Measurements from ENCODE around the gene MT1HL1. TPM values are rescaled to one million over a fixed set of nuclear protein-coding genes. Genes with fewer than 3 reads are reported as not detected.

MT1HL1 gene
- polyA plus RNA-seq, result not detected

DNA sequence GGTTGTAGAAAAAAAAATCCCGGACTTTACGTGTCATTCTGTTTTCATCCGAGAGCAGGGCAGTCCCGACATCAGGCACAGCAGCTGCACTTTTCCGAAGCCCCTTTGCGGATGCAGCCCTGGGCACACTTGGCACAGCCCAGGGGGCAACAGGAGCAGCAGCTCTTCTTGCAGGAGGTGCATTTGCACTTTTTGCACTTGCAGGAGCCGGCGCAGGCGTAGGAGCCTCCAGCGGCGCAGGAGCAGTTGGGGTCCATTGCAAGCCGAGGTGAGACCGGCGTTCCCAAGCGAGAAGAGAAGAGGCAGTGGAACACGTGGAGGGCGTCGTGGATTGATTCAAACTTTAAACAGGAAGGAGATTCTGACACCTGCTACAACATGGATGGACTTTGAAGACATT is at the start of gene MT1HL1:
TSS of gene MT1HL1 (minus strand) at position 326 of the 400 bp plus-strand sequence. CDS start at position 257, 69 bp downstream.
- no peak within 1 kb of the TSS for H3K27ac ChIP-seq (ENCODE audit: low read depth, low read length)
- 86 to 94% (median 86%) methylated on average over 18 of the region's 18 CpGs for WGBS, 3 donors

DNA sequence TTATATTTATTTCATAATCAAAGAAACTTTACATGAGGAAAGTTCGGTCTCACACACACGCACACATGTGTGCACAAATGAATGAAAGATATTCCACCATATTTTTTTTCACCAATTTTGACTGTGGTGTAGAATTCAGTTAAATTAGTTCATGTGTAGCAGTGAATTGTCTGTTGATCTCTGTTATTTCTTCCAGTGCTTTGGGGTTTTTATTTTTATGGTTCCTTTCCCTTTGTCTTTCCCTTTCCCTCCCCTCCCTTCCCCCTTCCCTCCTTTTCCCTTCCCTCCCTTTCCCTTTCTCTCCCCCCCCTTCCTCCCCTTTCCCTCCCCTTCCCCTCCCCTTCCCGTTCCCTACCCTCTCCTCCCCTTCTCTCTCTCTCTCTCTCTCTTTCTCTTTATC is 46.7 kb upstream of the MT1HL1 start:
- 64 to 78% (median 77%) methylated on average over 3 of the region's 3 CpGs for WGBS, 3 donors
- no peak overlapping the region for H3K27ac ChIP-seq (ENCODE audit: low read depth, low read length)

DNA sequence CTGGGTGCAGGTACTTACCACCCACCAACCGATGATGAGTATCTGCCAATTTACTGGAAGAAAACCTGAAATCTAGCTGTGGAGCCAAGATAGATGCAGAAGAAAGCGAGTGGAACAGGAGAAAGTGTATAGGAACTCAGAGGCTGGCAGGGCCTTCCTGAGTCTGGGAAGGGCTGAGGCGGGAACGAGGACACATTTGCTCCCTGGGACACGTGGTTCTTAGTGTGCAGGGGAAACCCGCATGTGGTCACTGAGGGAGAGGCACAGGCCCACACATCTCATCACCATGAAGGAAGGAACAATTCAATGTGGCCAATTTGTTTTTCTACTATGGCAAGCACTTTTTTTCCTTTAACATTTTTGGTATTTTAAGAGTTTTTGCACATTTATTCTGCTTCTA is 45.9 kb upstream of the MT1HL1 start:
- no peak overlapping the region for H3K27ac ChIP-seq (ENCODE audit: low read depth, low read length)
- WGBS, 3 donors, result 78 to 87% (median 79%) methylated on average over 6 of the region's 6 CpGs

DNA sequence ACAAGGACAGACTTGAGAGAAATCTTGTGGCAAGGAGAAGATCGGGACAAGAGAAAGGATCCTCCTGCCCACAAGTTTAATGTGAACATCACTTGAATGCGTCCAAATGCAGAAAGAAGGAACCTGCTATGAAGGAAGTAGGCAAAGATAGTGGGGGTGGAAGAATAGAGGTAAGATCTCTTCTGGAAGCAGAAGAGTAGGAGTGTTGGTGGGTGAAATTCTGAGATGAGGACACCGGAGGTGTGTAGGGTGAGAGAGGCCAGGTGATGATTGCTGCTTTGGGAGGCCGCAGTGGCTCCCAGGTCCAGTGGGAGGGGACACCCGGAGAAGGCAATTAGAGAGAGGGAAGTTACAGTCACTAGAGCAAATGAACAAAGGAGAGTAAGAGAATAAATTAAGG is 44.6 kb upstream of the MT1HL1 start:
- no peak overlapping the region for H3K27ac ChIP-seq (ENCODE audit: low read depth, low read length)
- 87 to 93% (median 89%) methylated on average over 5 of the region's 5 CpGs for WGBS, 3 donors

DNA sequence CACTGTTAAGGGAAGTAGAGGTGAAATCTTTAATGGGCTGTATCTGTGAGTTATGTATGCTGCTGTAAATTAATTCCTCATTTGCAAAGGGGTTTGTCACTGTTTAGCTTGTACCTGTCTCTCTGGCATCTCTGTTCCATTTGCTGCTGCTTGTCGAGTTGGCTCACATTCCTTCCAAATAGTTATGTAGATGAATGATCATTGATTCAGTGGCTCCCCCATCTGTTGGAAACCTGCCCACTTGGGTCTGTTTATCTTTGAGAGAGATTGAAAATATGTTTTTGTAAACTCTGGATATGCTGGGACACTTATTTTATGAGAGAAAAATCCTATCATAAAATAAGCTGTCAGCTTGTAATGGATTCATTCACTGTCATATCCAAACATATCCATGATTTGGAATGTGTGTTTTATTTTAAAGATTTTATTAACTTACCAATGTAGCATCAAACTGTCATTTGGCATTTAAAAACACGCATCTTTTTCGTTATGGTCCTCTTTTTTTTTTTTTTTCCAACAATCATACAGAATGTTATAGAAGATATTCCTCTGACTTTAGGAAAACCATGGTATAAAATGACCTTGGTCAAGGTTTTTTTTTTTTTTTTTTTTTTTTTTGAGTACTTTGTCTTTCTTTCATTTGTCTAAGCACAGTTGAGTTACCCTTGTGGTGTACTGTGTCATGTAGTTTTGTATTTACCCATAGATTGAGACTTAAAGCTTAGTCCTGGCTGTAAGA is 41.2 kb upstream of the MT1HL1 start:
- no peak overlapping the region for H3K27ac ChIP-seq (ENCODE audit: low read depth, low read length)
- 27 to 46% (median 45%) methylated on average over 3 of the region's 3 CpGs for WGBS, 3 donors

DNA sequence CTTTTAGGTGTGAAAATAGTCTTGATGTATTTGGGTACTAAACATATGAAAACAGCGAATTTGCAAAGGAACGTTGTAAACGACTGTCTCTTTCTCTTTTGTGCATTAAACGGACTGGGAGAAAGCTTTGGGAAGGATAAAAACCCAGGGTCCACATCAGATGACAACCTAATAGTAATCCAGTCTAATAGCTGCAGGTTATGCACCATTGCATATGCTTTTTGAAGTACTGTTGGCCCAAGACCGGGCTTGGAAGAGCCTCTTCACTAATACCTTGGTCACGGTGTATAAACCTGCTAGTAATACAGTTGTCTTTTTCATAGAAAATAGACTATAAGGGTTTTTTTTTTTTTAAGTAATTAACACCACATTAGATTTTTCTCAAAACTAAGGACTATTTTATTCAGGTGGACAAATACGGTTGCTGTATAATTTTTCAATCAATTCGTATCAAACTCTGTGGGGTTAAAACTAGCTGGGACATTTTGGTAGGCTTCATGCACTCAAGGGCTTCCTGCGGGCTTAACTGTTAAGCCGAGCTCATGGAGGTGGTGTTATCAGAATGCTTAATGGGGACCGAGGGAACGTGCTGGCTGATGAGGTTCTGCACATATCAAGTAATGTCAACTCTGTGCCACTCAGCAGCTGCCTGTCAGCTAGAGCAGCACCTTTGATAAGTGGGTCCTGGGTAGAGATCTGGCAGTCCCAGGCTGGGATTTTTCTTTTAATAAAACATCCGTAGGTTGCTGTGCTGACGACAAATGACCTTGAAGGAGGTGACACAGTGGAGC is 39.8 kb upstream of the MT1HL1 start:
- no peak overlapping the region for H3K27ac ChIP-seq (ENCODE audit: low read depth, low read length)
- WGBS, 3 donors, result 16 to 32% (median 32%) methylated on average over 14 of the region's 14 CpGs

DNA sequence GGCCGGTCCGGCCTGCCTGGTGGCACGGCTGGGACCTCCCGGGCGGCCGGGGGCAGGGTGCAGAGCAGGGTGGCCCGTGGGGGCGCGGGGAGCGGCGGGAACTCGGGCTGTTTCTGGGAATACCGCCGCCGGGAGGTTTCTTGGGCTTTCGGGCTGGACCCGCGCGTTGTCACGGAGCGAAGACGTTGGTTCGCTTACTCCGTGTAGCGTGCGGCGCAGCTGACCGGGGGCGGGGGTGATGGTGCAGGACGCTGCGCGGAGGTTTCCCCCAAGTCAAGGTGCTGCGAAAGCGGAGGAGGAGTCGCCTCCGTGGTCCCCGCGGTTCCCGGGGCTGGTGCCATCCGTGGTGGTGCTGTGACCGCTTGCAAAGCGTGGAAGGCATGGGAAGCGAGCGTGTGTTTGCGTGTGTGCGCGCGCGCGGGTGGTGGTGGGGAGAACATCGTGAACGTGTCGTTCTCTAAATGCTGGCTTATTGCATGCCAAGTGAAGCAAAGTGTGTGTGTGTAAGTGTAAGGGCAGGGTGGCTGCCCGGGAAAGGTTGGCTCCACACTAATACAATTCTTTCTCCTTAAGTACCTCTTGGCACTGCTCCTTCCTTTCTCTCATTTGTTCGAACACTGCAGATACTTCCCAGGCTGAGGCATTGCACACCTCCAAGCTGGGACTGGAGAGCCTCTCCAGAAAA is 38.8 kb upstream of the MT1HL1 start:
- no peak overlapping the region for H3K27ac ChIP-seq (ENCODE audit: low read depth, low read length)
- 2 to 3% (median 2%) methylated on average over 54 to 55 of the region's 55 CpGs for WGBS, 3 donors

DNA sequence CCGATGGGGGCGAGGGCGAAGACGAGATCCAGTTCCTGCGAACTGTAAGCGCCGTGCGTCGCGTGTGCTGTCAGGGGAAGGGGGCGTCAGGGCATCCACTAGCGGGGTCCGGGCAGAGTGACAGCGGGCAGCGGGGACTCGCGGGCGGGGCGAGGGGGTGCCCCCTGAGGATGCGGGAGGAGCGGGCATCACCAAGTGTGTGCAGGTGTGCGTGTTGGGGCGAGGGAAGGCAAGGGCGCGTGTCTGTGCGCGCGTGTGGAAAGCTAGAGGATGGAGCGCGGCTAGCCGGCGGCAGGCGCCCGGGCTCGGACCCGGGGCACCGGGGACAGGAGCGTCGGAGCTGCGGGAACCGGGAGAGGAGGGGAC is 38.3 kb upstream of the MT1HL1 start:
- H3K27ac ChIP-seq (ENCODE audit: low read depth, low read length), result no peak overlapping the region
- 0 to 2% (median 1%) methylated on average over 39 to 41 of the region's 41 CpGs for WGBS, 3 donors

DNA sequence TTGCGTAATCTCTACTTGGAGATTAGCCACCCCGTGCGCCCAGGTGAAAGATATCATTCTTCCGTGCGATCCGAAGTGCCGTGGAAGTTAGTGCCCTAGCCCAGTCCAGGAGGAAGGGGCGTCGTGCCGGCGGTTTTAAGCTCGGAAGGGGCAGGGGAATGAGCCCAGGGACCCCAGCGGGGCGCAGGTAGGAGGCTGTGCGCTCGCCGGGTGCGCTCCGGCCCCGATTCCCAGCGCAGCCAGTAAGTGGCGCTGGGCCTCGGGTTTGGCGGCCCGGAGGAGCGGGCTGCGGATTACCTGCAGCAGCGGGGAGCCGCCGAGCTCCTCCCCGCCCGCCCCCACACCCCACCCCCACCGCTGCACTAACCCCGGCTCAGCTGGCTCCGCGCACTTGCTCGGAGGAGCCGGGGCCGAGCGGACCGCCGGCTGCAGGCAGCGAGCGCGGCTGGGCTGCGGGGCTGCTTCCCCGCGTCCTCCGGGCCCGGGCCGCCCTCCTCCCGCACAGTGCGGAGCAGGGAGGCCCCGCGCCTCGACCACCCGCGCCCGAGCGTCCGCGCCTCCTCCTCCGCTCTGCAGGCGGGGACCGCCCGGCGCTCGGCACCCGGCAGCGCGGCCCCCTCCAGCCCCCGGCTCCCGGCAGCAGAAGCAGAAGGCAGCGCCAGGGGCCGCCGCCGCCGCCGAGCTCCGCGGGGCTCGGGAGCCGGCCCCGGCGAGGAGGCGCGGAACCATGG is 37.7 kb upstream of the MT1HL1 start, which contains the start of gene RYR2:
TSS of gene RYR2 (plus strand) at position 390 of the 731 bp plus-strand sequence. CDS start at position 728, 338 bp downstream.
- 2 to 4% (median 3%) methylated on average over 38 to 87 of the region's 87 CpGs for WGBS, 3 donors
- no peak within 1 kb of the TSS for H3K27ac ChIP-seq (ENCODE audit: low read depth, low read length)

DNA sequence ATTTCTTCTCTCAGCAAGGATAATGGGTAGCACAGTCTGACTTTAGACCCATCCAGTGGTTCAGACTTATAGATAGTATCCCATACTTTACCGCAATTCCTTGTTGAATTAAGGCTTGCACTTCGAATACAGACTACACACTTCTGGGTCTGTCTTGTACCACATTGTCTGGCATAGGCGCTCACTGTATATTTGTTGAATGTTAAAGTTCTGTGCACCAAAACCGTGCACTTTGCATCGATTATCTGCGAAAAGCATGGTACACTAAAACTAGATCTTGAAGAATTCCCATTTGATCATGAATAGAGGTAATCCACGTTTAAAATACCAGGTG is 37.2 kb upstream of the MT1HL1 start:
- 7 to 20% (median 12%) methylated on average over 7 of the region's 7 CpGs for WGBS, 3 donors
- no peak overlapping the region for H3K27ac ChIP-seq (ENCODE audit: low read depth, low read length)

DNA sequence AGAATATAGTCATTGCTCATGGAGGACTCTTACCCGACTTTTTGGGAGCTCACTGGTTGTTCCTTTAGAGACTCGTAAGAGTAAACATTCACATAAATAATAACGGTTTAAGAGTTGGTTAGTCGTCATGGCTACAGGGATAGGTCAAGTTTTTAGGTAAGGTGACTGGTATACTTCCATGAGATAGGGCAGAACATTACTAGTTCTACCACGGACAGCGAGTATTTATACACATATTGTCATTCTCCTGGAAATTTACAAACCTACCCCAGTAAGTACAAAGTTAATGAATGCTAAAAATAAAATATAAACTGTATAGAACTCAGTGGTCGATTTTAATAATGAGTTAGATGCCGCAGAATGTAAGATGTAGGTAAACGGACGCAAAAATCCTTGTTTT is 36.6 kb upstream of the MT1HL1 start:
- WGBS, 3 donors, result 64 to 73% (median 67%) methylated on average over 10 of the region's 10 CpGs
- H3K27ac ChIP-seq (ENCODE audit: low read depth, low read length), result no peak overlapping the region

DNA sequence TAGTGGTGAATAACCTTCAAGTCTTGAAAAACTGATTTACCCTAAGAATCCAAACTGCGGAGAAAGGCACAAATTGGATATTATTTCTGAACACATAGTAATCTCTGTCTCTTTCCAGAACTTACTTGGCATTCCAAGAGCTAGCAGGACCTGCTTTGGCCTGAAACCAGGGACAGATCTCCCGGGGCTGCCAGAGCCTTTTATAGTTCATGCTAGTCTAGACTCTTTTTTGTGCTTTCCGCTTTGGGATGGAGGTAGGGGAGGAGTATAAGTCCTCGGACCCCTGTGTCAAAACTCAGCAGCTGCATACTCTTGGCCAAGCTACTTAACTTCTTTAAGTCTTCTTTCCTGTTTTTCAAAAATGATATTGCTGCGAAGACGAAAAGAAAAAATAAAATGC is 34.0 kb upstream of the MT1HL1 start:
- 84 to 85% (median 85%) methylated on average over 6 of the region's 6 CpGs for WGBS, 3 donors
- H3K27ac ChIP-seq (ENCODE audit: low read depth, low read length), result no peak overlapping the region

DNA sequence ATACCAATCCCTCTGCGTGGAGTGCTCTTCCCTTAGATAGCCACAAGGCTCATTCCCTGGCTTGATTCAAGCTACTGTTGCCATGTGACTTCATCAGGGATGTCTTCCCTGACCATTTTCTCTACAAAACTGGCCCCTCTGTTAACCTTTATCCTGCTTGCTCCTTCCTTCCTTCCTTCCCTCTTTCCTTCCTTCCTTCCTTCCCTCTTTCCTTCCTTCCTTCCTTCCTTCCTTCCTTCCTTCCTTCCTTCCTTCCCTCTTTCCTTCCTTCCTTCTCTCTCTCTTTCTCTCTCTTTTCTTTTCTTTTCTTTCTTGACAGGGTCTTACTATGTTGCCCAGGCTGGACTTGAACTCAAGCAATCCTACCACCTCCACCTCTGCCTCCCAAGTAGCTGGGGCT is 31.5 kb upstream of the MT1HL1 start:
- H3K27ac ChIP-seq (ENCODE audit: low read depth, low read length), result no peak overlapping the region
- 88 to 92% (median 88%) methylated on average over 1 of the region's 1 CpG for WGBS, 3 donors

DNA sequence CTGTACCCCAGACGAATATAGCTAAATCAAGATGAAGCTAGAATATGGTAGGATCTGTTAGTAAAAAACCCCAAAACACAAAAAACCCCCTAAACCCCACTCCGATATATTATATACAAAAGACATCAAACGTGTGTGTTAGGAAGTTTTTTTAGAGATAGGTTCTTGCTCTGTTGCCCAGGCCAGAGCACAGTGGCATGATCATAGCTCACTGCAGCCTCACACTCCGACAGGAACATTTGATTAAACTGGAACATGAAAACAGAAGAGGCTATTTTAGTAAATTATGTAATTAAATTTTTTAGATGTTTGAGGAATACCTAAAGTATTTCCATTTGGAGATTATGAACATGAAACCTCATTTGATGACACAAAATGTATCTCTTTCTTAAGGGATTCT is 29.6 kb upstream of the MT1HL1 start:
- H3K27ac ChIP-seq (ENCODE audit: low read depth, low read length), result no peak overlapping the region
- WGBS, 3 donors, result 62 to 81% (median 62%) methylated on average over 4 of the region's 4 CpGs

DNA sequence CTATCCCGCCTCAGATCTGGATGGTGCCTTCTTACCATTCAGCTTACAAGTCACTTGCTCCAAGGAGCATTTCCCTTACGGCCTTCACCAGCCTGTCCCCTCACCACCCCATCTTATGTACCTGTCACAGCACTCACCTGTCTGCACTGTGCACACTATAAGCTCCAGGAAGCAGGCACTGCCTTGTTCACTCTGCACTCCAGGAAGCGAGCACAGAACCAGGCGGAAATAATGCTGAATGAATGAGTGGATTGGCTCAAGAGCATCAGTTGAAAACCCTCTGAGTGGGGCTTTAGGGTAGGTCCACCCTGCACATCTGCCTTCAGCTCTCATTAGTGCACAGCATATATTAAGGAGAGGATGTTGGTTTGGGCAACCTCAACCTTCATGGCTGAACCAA is 28.8 kb upstream of the MT1HL1 start:
- WGBS, 3 donors, result 90 to 93% (median 92%) methylated on average over 4 of the region's 4 CpGs
- H3K27ac ChIP-seq (ENCODE audit: low read depth, low read length), result no peak overlapping the region

DNA sequence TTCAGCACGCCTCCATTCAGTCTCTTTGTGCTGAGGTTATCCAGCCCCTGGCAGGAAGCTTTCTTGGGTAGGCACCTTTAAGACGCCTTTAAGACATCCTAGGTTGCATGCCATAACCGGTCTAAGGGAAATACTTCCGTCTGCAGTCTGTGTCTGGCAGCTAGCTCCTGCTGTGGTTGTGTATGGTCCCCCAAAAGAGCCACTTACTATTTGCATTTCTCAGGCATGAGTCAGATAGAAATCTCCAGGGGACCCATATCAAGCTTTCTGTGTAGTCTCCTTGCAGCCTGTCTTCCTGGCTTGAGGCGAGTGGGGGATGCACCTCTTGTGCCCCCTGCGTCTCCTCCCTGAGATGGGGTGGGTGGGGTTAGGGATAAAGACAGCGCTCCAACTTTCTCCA is 27.8 kb upstream of the MT1HL1 start:
- no peak overlapping the region for H3K27ac ChIP-seq (ENCODE audit: low read depth, low read length)
- 29 to 37% (median 33%) methylated on average over 7 of the region's 7 CpGs for WGBS, 3 donors

DNA sequence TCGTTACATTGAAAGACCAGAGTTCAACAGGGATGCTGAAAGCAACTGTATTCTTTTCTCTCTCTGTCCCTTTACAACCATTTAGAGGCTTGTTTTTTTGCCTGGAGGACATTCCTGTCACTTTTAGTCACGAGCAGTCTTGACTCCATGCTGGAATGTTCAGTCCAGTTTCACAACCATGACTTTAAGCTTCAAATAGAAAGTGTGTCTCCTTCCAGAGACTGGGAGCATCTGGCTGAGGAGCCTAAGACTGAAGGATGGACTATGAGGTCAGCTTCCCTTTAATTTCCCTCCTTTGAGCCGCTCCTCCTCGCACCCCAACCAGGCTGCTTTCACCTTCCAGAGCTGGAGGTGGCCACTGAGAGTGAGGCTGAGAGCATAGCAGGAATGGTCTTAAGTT is 27.2 kb upstream of the MT1HL1 start:
- 58 to 66% (median 61%) methylated on average over 4 of the region's 4 CpGs for WGBS, 3 donors
- H3K27ac ChIP-seq (ENCODE audit: low read depth, low read length), result no peak overlapping the region

DNA sequence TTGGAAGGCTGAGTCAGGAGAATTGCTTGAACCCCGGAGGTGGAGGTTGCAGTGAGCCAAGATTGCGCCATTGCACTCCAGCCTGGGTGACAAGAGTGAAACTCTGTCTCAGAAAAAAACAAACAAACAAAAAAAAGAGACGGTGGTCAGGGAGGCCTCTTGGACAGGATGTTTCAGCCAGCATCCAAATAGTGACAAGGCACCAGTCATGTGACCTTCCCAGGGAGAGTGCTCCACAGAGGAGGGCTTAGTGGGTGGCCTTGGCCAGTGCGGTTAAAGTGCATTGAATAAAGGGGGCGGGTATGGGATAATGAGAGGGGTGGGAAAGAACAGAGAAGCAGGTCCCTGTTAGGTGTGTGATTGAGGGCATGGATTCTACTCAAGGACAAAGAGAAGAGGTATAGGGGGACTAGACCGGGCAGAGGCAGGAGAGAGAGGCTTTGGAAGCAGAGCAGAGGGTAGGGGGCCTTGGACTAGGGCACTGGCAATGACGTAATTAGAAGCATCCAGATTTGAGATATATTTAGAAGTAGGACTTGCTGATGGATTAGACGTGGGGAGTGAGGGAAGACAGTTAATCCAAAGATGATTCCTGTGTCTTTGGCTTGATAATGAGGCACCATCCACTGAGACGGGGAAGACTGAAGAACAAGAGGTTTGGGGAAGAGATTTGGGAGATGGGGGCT is 25.8 kb upstream of the MT1HL1 start:
- no peak overlapping the region for H3K27ac ChIP-seq (ENCODE audit: low read depth, low read length)
- WGBS, 3 donors, result 70 to 79% (median 77%) methylated on average over 9 of the region's 9 CpGs
